H9 (cell line): ENCODE measurements around the gene TOR1B. TPM values are rescaled to one million over a fixed set of nuclear protein-coding genes. Genes with fewer than 3 reads are reported as not detected.

Experiments
- DNase-seq: peaks from one replicate; pipeline ENCODE4 v3.0.0-alpha.2; 2017
- H2AFZ ChIP-seq: one replicate; pipeline ENCODE4 v1.6.1; 2013; ENCODE audit warnings: mild to moderate bottlenecking, low read length, control low read depth, moderate library complexity
- H2AK5ac ChIP-seq: 2 replicates; pipeline ENCODE4 v1.6.1; 2013; ENCODE audit warnings: low read length, control low read depth, mixed read lengths; ENCODE audit not compliant: insufficient read length
- H2BK120ac ChIP-seq: one replicate; pipeline ENCODE4 v1.6.1; 2013; ENCODE audit warnings: low read depth, mild to moderate bottlenecking, low read length, control low read depth, inconsistent platforms; ENCODE audit not compliant: poor library complexity, severe bottlenecking
- H2BK12ac ChIP-seq: 2 replicates; pipeline ENCODE4 v1.6.1; 2013; ENCODE audit warnings: low read length, control low read depth, mixed read lengths, low read depth; ENCODE audit not compliant: insufficient read length
- H2BK15ac ChIP-seq: 2 replicates; pipeline ENCODE4 v1.6.1; 2013; ENCODE audit warnings: low read depth, low read length, control low read depth
- H2BK20ac ChIP-seq: one replicate; pipeline ENCODE4 v1.6.1; 2013; ENCODE audit warnings: low read depth, mild to moderate bottlenecking, low read length, control low read depth, inconsistent platforms; ENCODE audit not compliant: poor library complexity, severe bottlenecking
- H2BK5ac ChIP-seq: 2 replicates; pipeline ENCODE4 v1.6.1; 2013; ENCODE audit warnings: low read length, control low read depth, mixed read lengths; ENCODE audit not compliant: insufficient read length
- H3K14ac ChIP-seq: 2 replicates; pipeline ENCODE4 v1.6.1; 2013; ENCODE audit warnings: low read length, control low read depth; ENCODE audit not compliant: insufficient read depth
- H3K18ac ChIP-seq: 2 replicates; pipeline ENCODE4 v1.6.1; 2013; ENCODE audit warnings: low read depth, mild to moderate bottlenecking, mixed read lengths, low read length, control low read depth; ENCODE audit not compliant: insufficient read length
- H3K23ac ChIP-seq: 2 replicates; pipeline ENCODE4 v1.6.1; 2013; ENCODE audit warnings: low read length, control low read depth, mixed read lengths, low read depth; ENCODE audit not compliant: insufficient read length
- H3K23me2 ChIP-seq: 2 replicates; pipeline ENCODE4 v1.6.1; 2013; ENCODE audit warnings: low read depth, mild to moderate bottlenecking, mixed read lengths, low read length, control low read depth; ENCODE audit not compliant: insufficient read length, poor library complexity, severe bottlenecking
- H3K27ac ChIP-seq: 2 replicates; pipeline ENCODE4 v1.5.1; 2013; ENCODE audit warnings: low read length, control low read depth, mixed read lengths, low read depth; ENCODE audit not compliant: insufficient read length
- H3K27me3 ChIP-seq: 2 replicates; pipeline ENCODE4 v1.6.1; 2013; ENCODE audit warnings: low read length, control low read depth, inconsistent platforms; ENCODE audit not compliant: insufficient read depth
- H3K4ac ChIP-seq: 2 replicates; pipeline ENCODE4 v1.6.1; 2013; ENCODE audit warnings: low read depth, mild to moderate bottlenecking, control low read depth, inconsistent platforms, low read length, moderate library complexity
- H3K4me1 ChIP-seq: 2 replicates; pipeline ENCODE4 v1.6.1; 2013; ENCODE audit warnings: low read length, control low read depth, inconsistent platforms; ENCODE audit not compliant: insufficient read depth
- H3K4me2 ChIP-seq: 2 replicates; pipeline ENCODE4 v1.6.1; 2013; ENCODE audit warnings: low read length, control low read depth, mixed read lengths; ENCODE audit not compliant: insufficient read length, insufficient read depth
- H3K56ac ChIP-seq: 2 replicates; pipeline ENCODE4 v1.6.1; 2013; ENCODE audit warnings: low read depth, mild to moderate bottlenecking, mixed read lengths, low read length, control low read depth; ENCODE audit not compliant: insufficient read length
- H3K79me1 ChIP-seq: 2 replicates; pipeline ENCODE4 v1.6.1; 2013; ENCODE audit warnings: low read depth, mild to moderate bottlenecking, moderate library complexity, low read length, control low read depth, inconsistent platforms; ENCODE audit not compliant: insufficient read depth, poor library complexity, severe bottlenecking
- H3K79me2 ChIP-seq: 2 replicates; pipeline ENCODE4 v1.6.1; 2013; ENCODE audit warnings: low read length, control low read depth, inconsistent platforms; ENCODE audit not compliant: insufficient read depth
- H3K9ac ChIP-seq: 2 replicates; pipeline ENCODE4 v1.6.1; 2013; ENCODE audit warnings: low read length, control low read depth, mixed read lengths; ENCODE audit not compliant: insufficient read length; ENCODE audit errors: extremely low read depth
- H3K9me3 ChIP-seq: one replicate; pipeline ENCODE4 v1.6.1; 2013; ENCODE audit warnings: low read depth, low read length, inconsistent platforms; ENCODE audit not compliant: control insufficient read depth
- H3T11ph ChIP-seq: one replicate; pipeline ENCODE4 v1.6.1; 2013; ENCODE audit warnings: mild to moderate bottlenecking, low read length, control low read depth, inconsistent platforms
- H4K20me1 ChIP-seq: one replicate; pipeline ENCODE4 v1.6.1; 2013; ENCODE audit not compliant: control insufficient read depth, insufficient read length, insufficient read depth
- H4K5ac ChIP-seq: 2 replicates; pipeline ENCODE4 v1.6.1; 2013; ENCODE audit warnings: low read depth, mild to moderate bottlenecking, mixed read lengths, low read length, control low read depth; ENCODE audit not compliant: insufficient read length
- H4K8ac ChIP-seq: replicated peaks from 2 replicates; pipeline ENCODE4 v1.6.1; 2013; ENCODE audit warnings: low read length, control low read depth, mixed read lengths, low read depth; ENCODE audit not compliant: insufficient read length
- H4K91ac ChIP-seq: 2 replicates; pipeline ENCODE4 v1.6.1; 2013; ENCODE audit warnings: low read depth, mild to moderate bottlenecking, moderate library complexity, mixed read lengths, low read length, control low read depth; ENCODE audit not compliant: insufficient read length
- H3K27ac Mint-ChIP-seq, 3 experiments: 2 replicates in 2 of 3; 3 replicates in 1 of 3; pipeline ENCODE4 v1.8.0; 2020 to 2021; ENCODE audit warnings: mixed read lengths in 3 of 3, mild to moderate bottlenecking in 1 of 3, moderate library complexity in 1 of 3
- H3K27me3 Mint-ChIP-seq: 2 replicates; pipeline ENCODE4 v1.8.0; 2021; ENCODE audit warnings: low read depth, mild to moderate bottlenecking, moderate library complexity, mixed read lengths
- H3K36me3 Mint-ChIP-seq, 3 experiments: 2 replicates in 2 of 3; 3 replicates in 1 of 3; pipeline ENCODE4 v1.8.0; 2020 to 2021; ENCODE audit warnings: low read depth in 3 of 3, mixed read lengths in 3 of 3; ENCODE audit not compliant: insufficient read depth in 1 of 3
- H3K4me1 Mint-ChIP-seq, 2 experiments: 2 replicates each; pipeline ENCODE4 v1.8.0; 2020; ENCODE audit warnings: mixed read lengths in 2 of 2
- H3K4me3 Mint-ChIP-seq, 2 experiments: 2 replicates in 1 of 2; 3 replicates in 1 of 2; pipeline ENCODE4 v1.8.0; 2020 to 2021; ENCODE audit warnings: mild to moderate bottlenecking in 2 of 2, mixed read lengths in 2 of 2, moderate library complexity in 1 of 2
- H3K9me3 Mint-ChIP-seq, 2 experiments: 2 replicates in 1 of 2; 3 replicates in 1 of 2; pipeline ENCODE4 v1.8.0; 2020; ENCODE audit warnings: mild to moderate bottlenecking in 2 of 2, mixed read lengths in 2 of 2, moderate library complexity in 1 of 2
- WGBS: extraction: QIAGEN DNeasy Blood & Tissue Kit; methylation state at CpG from one replicate; pipeline ENCODE4 v1.1.7; 2013; ENCODE audit warnings: missing lambda C conversion rate, low lambda C conversion rate, mixed read lengths; ENCODE audit not compliant: insufficient read length; ENCODE audit errors: extremely low coverage; 5-methylcytosine and 5-hydroxymethylcytosine counted together
- total RNA-seq: library from RNA; stranded (reverse); gene quantifications from 2 replicates; pipeline ENCODE4 v1.2.1, GENCODE V29; 2021
- TF ChIP-seq, protein P1 (sequence below): fragments of 200-600 bp; sonication (generic); conservative IDR thresholded peaks from 3 replicates; pipeline ENCODE4 v1.8.0; 2021; ENCODE audit warnings: antibody characterized with exemption, mild to moderate bottlenecking

TOR1B gene
- total RNA-seq, 1 experiment from 2014 or later: 18.1 TPM

- Histone ChIP-seq H3K9ac (no peak overlapping the region), H3K23ac (no peak overlapping the region), H2AK5ac (no peak overlapping the region), H3T11ph (no peak overlapping the region), H2AFZ (no peak overlapping the region), H3K4me1 (no peaks in the 10 kb centered on the region; the same call in 1 of the 2 replicates), H3K79me1 (no peaks in the 10 kb centered on the region), H3K23me2 (no peaks in the 10 kb centered on the region), H3K56ac (no peak overlapping the region), H4K20me1 (no peaks in the 10 kb centered on the region), H3K79me2 (no peaks in the 10 kb centered on the region), H3K27me3 (no peaks in the 10 kb centered on the region), H3K27ac (no peak overlapping the region), H3K9me3 (no peaks in the 10 kb centered on the region), H3K4ac (no peak overlapping the region), H4K5ac (no peak overlapping the region), H4K91ac (no peak overlapping the region), H3K4me2 (no peak overlapping the region), H2BK20ac (no peak overlapping the region), H2BK15ac (no peak overlapping the region), H2BK12ac (no peak overlapping the region), H2BK120ac (no peak overlapping the region), H3K18ac (no peak overlapping the region), H4K8ac (no peak overlapping the region), H2BK5ac (no peak overlapping the region), H3K14ac (no peak overlapping the region)
- no peaks in the 10 kb centered on the region for H3K36me3 Mint-ChIP-seq
- H3K27me3 Mint-ChIP-seq: peaks cover 5% of the 10 kb centered on the region
- TF ChIP-seq, protein P1, sequence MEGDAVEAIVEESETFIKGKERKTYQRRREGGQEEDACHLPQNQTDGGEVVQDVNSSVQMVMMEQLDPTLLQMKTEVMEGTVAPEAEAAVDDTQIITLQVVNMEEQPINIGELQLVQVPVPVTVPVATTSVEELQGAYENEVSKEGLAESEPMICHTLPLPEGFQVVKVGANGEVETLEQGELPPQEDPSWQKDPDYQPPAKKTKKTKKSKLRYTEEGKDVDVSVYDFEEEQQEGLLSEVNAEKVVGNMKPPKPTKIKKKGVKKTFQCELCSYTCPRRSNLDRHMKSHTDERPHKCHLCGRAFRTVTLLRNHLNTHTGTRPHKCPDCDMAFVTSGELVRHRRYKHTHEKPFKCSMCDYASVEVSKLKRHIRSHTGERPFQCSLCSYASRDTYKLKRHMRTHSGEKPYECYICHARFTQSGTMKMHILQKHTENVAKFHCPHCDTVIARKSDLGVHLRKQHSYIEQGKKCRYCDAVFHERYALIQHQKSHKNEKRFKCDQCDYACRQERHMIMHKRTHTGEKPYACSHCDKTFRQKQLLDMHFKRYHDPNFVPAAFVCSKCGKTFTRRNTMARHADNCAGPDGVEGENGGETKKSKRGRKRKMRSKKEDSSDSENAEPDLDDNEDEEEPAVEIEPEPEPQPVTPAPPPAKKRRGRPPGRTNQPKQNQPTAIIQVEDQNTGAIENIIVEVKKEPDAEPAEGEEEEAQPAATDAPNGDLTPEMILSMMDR: no peak
- no CpG with 5 or more reads among the region's 4 CpGs for WGBS
- peaks cover 6 to 10% of the 10 kb centered on the region in 2 experiments; a peak in 3 of 4 replicates for H3K4me1 Mint-ChIP-seq
- H3K9me3 Mint-ChIP-seq: no peaks in the 10 kb centered on the region
- no peak overlapping the region for H3K27ac Mint-ChIP-seq
- no peak for DNase-seq
- no peak overlapping the region for H3K4me3 Mint-ChIP-seq
These were observed 43.7 kb upstream of the TOR1B start for GRCh38 chr9:129759319-129759718.
